Effector memory CD4-positive, alpha-beta T cell (primary cell): ENCODE measurements around the gene BRD1.

Experiments
- DNase-seq, 3 donors: peaks; one replicate each; pipeline ENCODE4 v3.0.0-alpha.2; 2020
- H3K27ac ChIP-seq: 2 replicates; pipeline ENCODE4 v1.7.0; 2013; ENCODE audit warnings: mild to moderate bottlenecking, low read length, moderate library complexity; ENCODE audit not compliant: insufficient read depth, poor library complexity, severe bottlenecking
- H3K27me3 ChIP-seq: replicated peaks from 2 replicates; pipeline ENCODE4 v1.7.0; 2013; ENCODE audit warnings: mild to moderate bottlenecking, low read length; ENCODE audit not compliant: insufficient read depth, control insufficient read depth, poor library complexity, severe bottlenecking
- H3K36me3 ChIP-seq: 2 replicates; pipeline ENCODE4 v1.7.0; 2013; ENCODE audit warnings: mild to moderate bottlenecking, low read length, moderate library complexity; ENCODE audit not compliant: control insufficient read depth, insufficient read depth
- H3K4me1 ChIP-seq: 2 replicates; pipeline ENCODE4 v1.7.0; 2013; ENCODE audit warnings: low read length, mild to moderate bottlenecking; ENCODE audit not compliant: control insufficient read depth, insufficient read depth, poor library complexity, severe bottlenecking
- H3K4me3 ChIP-seq: 2 replicates; pipeline ENCODE4 v1.7.0; 2013; ENCODE audit warnings: low read length, low read depth, mild to moderate bottlenecking; ENCODE audit not compliant: insufficient read depth, poor library complexity, severe bottlenecking
- H3K9me3 ChIP-seq: 2 replicates; pipeline ENCODE4 v1.7.0; 2013; ENCODE audit warnings: mild to moderate bottlenecking, low read length, moderate library complexity; ENCODE audit not compliant: control insufficient read depth
- total RNA-seq, 3 donors: gene quantifications; one replicate each; lab custom pipeline; 2026; lab: John Stamatoyannopoulos, UW

The BRD1 gene
- 172 to 212 (median 196) reads per million in 3 donors for total RNA-seq

DNA sequence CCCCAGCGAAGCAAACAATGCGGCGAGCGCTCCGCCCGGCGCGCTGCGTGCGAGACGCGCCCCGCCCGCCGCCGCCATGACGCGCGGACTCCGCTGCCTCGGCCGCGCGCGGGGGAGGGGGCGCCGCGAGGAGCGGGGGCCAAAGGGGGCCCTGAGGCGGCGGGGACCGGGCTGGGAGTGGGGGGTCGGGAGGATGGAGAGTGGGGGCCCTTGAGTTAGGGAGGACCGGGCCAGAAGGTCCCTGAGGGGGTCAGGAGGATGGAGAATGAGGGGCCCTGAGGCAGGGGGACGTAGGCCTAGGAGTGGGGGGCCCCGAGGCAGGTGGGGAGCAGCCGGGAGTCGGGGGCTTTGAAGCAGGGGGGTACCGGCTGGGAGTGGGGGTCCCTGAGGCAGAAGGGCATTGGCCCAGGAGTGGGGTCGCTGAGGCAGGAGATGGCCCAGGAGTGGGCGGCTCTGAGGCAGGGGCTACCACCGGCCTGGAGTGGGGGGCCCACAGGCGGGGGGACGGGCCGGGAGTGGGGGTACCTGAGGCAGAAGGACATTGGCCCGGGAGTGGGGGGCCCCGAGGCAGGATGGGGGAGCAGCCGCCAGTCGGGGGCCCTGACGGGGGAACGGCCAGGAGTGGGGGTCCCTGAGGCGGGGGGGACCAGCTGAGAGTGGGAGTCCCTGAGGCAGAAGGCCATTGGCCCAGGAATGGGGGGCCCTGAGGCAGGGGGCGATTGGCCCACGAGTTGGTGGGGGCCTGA is at the start of gene BRD1:
TSS of gene BRD1 (minus strand) at position 21 of the 746 bp plus-strand sequence. CDS start 3,556 bp downstream, outside the sequence.
- Histone ChIP-seq H3K4me1 (peaks cover 49% of the 10 kb centered on the region), H3K27me3 (no peaks in the 10 kb centered on the region), H3K9me3 (no peaks in the 10 kb centered on the region), H3K36me3 (peaks cover 11% of the 10 kb centered on the region), H3K27ac (peak within 1 kb of the TSS; percentile 87), H3K4me3 (peak within 1 kb of the TSS; percentile 83)
- peak in 1 of 3 donors; percentile 20 for DNase-seq

- Histone ChIP-seq H3K36me3 (no peaks in the 10 kb centered on the region), H3K27ac (no peak overlapping the region), H3K27me3 (no peaks in the 10 kb centered on the region), H3K4me1 (peaks cover 4% of the 10 kb centered on the region), H3K4me3 (no peak overlapping the region), H3K9me3 (no peaks in the 10 kb centered on the region)
- no peak for DNase-seq
Measured at GRCh38 chr22:49873228-49873940, 45.7 kb upstream of the BRD1 start.

DNA sequence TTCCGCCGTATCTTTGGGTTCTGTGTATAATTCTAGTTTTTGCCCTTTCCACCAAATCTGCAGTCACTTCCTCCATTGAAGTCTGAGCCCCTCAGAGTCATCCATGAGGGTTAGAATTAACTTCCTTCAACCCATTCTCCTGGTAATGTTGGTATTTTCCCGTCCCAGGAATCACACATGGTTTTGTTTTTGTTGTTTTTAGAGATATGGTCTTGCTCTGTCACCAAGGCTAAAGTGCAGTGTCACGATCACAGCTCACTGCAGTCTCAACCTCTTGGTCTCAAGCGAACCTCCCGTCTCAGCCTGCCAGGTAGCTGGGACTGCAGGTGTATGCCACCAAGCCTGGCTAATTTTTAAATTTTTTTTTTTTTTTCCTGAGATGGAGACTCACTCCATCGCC is 44.7 kb upstream of the BRD1 start:
- no peak overlapping the region for H3K4me3 ChIP-seq
- H3K4me1 ChIP-seq, result peaks cover 14% of the 10 kb centered on the region
- no peaks in the 10 kb centered on the region for H3K9me3 ChIP-seq
- H3K27ac ChIP-seq, result no peak overlapping the region
- no peaks in the 10 kb centered on the region for H3K36me3 ChIP-seq
- H3K27me3 ChIP-seq, result no peaks in the 10 kb centered on the region
- DNase-seq, result no peak

DNA sequence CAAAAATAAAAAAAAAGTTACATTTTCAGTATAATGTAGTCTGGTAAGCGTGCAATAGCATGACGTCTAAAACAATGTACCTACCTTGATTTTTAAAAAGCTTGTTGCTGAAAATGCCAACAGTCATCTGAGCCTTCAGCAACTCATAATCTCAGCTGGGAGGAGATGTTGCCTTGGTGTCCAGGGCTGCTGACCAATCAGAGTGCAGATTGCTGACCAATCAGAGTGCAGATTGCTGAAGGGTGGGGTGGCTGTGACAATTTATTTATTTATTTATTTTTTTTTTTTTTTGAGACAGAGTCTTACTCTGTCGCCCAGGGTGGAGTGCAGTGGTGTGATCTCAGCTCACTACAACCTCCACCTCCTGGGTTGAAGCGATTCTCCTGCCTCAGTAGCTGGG is 43.8 kb upstream of the BRD1 start:
- Histone ChIP-seq H3K36me3 (no peaks in the 10 kb centered on the region), H3K4me1 (peaks cover 17% of the 10 kb centered on the region), H3K27ac (no peak overlapping the region), H3K27me3 (no peaks in the 10 kb centered on the region), H3K4me3 (no peak overlapping the region), H3K9me3 (no peaks in the 10 kb centered on the region)
- no peak for DNase-seq

- H3K4me1 ChIP-seq, result peaks cover 17% of the 10 kb centered on the region
- peaks cover 8% of the 10 kb centered on the region for H3K9me3 ChIP-seq
- H3K27ac ChIP-seq, result peak overlapping the region; percentile 35
- H3K27me3 ChIP-seq, result no peaks in the 10 kb centered on the region
- peak in 2 of 3 donors; percentile 22 to 27 for DNase-seq
- H3K4me3 ChIP-seq, result no peak overlapping the region
- H3K36me3 ChIP-seq, result no peaks in the 10 kb centered on the region
Measured at GRCh38 chr22:49869845-49870712, 42.4 kb upstream of the BRD1 start.

GRCh38 chr22:49869086-49869830 is 41.6 kb upstream of the BRD1 start:
- no peak overlapping the region for H3K27ac ChIP-seq
- peaks cover 17% of the 10 kb centered on the region for H3K4me1 ChIP-seq
- peaks cover 8% of the 10 kb centered on the region for H3K9me3 ChIP-seq
- H3K27me3 ChIP-seq, result no peaks in the 10 kb centered on the region
- no peak overlapping the region for H3K4me3 ChIP-seq
- H3K36me3 ChIP-seq, result no peaks in the 10 kb centered on the region
- no peak for DNase-seq

DNA sequence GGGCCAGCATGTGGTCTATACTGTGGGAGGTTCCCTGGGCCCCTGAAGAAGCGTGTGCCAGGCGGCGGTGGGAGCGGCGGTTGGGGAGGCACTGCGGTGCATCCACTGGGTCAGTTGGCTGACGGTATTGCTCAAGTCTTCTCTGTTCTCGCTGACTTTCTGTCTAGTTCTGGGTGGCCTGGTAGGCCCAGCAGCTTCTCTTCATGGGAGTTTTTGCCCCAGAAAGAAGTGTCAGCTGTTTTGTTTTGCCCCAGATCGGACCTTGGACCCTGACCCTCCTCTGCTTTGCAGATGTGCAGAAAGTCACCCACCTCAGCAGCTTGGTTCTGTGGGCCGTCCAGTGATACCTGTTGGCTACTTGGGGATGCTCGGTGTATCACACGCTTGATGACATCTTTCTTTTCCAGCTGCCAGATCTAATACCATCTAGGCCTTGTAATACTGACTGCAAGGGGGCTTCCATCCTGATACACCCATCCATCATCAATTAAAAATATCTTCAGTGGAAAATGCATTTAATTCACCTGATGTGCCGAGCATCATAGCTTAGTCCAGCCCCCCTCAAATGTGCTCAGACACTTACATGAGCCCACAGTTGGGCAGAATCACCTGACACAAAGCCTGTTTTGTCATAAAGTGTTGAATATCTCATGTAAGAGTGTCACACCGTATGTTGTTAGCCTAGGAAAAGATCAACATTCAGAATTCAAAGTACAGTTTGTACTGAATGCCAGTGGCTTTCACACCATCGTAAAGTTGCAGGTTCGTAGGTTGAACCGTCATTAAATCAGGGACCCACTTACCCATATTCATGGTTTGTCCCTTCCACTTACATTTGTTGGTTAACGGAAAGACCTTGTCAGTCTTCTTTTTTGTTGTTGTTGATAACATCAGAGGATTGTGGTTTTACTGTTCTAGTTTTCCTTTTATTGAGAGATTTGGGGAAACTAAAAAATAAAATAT is 39.9 kb upstream of the BRD1 start:
- no peak overlapping the region for H3K4me3 ChIP-seq
- DNase-seq, result no peak
- no peaks in the 10 kb centered on the region for H3K36me3 ChIP-seq
- H3K4me1 ChIP-seq, result peaks cover 23% of the 10 kb centered on the region
- peak overlapping the region; percentile 14 for H3K27ac ChIP-seq
- H3K9me3 ChIP-seq, result peaks cover 8% of the 10 kb centered on the region
- H3K27me3 ChIP-seq, result no peaks in the 10 kb centered on the region

DNA sequence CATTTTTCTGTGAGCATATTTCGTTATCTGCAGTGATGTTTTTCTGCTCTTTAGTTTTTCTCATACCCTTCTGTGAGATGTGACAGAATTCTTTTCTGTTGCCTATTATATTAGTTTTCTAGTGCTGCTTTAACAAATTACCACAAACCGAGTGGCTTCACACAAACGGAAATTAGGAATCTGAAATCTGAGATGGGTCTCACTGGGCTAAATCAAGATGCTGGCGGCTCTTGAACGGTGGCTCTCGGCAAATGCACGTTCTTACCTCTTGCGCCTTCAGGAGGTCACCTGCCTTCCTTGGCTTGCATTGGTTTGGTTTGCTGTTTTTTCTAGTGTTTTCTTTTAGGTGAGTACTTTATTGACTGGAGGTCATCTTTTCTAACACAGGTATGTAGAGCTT is 39.0 kb upstream of the BRD1 start:
- no peaks in the 10 kb centered on the region for H3K27me3 ChIP-seq
- H3K36me3 ChIP-seq, result no peaks in the 10 kb centered on the region
- no peak overlapping the region for H3K4me3 ChIP-seq
- peaks cover 8% of the 10 kb centered on the region for H3K9me3 ChIP-seq
- peaks cover 23% of the 10 kb centered on the region for H3K4me1 ChIP-seq
- no peak for DNase-seq
- no peak overlapping the region for H3K27ac ChIP-seq
